Measurements from ENCODE around the gene VSX1. TPM values are rescaled to one million over a fixed set of nuclear protein-coding genes. Genes with fewer than 3 reads are reported as not detected.

Gene VSX1
- polyA plus RNA-seq, 1 donor (not counting 4 experiments of a cell fraction or from before 2014, with no cell fraction given), result not detected

GRCh38 chr20:25120457-25120856 is 38.5 kb upstream of the VSX1 start:
- H3K79me2 ChIP-seq (ENCODE audit: control insufficient read depth, insufficient read depth, low read length), result no peaks in the 10 kb centered on the region
- DNase-seq (ENCODE audit: low read depth, low spot score) (no peak), FAIRE-seq (no peak)
- H3K36me3 ChIP-seq (ENCODE audit: control insufficient read depth in 2 of 2, extremely low read depth in 1 of 2, insufficient read depth in 2 of 2, low read length in 2 of 2), result no peaks in the 10 kb centered on the region
- H2AFZ ChIP-seq (ENCODE audit: control insufficient read depth, low read length), result no peak overlapping the region
- no peak overlapping the region for H3K9ac ChIP-seq (ENCODE audit: control insufficient read depth, extremely low read depth, insufficient read depth, low read length)
- H3K9me3 ChIP-seq (ENCODE audit: control insufficient read depth, low read depth, low read length), result no peaks in the 10 kb centered on the region
- H3K27me3 ChIP-seq (ENCODE audit: control insufficient read depth, extremely low read depth, insufficient read depth, low read length), result peaks cover 14% of the 10 kb centered on the region
- no peaks in the 10 kb centered on the region for H4K20me1 ChIP-seq (ENCODE audit: control insufficient read depth, extremely low read depth, insufficient read depth, low read length)
- H3K27ac ChIP-seq (ENCODE audit: control insufficient read depth, insufficient read depth, low read length), result no peak overlapping the region
- no peak overlapping the region for H3K4me2 ChIP-seq (ENCODE audit: control insufficient read depth, extremely low read depth, insufficient read depth, low read depth, low read length)
- no peaks in the 10 kb centered on the region for H3K9me1 ChIP-seq (ENCODE audit: control insufficient read depth, extremely low read depth, insufficient read depth, low read length)
- no peak overlapping the region for H3K4me3 ChIP-seq (ENCODE audit: control insufficient read depth in 2 of 3, extremely low read depth in 1 of 3, insufficient read depth in 2 of 3, low read depth in 1 of 3, low read length in 3 of 3)
- H3K4me1 ChIP-seq (ENCODE audit: control insufficient read depth, extremely low read depth, insufficient read depth, low read length), result no peaks in the 10 kb centered on the region
- no peak for TF ChIP-seq EZH2 (IDR thresholded peaks at IDR 0.05; ENCODE audit: low read length)
- TF ChIP-seq CTCF (optimal IDR thresholded peaks at IDR 0.05 in 1 of 3, IDR thresholded peaks at IDR 0.05 in 1 of 3, conservative IDR thresholded peaks at IDR 0.05 in 1 of 3; ENCODE audit: extremely low read depth in 1 of 3, insufficient read depth in 2 of 3, low read length in 3 of 3), result no peak
- dilution Hi-C loops (cut with MboI; ENCODE audit: extremely low pct_ligation_motif_present, low sequenced_read_pairs), result no loop called here

GRCh38 chr20:25118529-25118928 is 36.6 kb upstream of the VSX1 start:
- FAIRE-seq (no peak), DNase-seq (ENCODE audit: low read depth, low spot score) (no peak)
- Histone ChIP-seq H3K4me2 (ENCODE audit: control insufficient read depth, extremely low read depth, insufficient read depth, low read depth, low read length) (no peak overlapping the region), H3K27me3 (ENCODE audit: control insufficient read depth, extremely low read depth, insufficient read depth, low read length) (peaks cover 14% of the 10 kb centered on the region), H3K27ac (ENCODE audit: control insufficient read depth, insufficient read depth, low read length) (no peak overlapping the region), H3K9me3 (ENCODE audit: control insufficient read depth, low read depth, low read length) (no peaks in the 10 kb centered on the region), H3K4me1 (ENCODE audit: control insufficient read depth, extremely low read depth, insufficient read depth, low read length) (no peaks in the 10 kb centered on the region), H3K9me1 (ENCODE audit: control insufficient read depth, extremely low read depth, insufficient read depth, low read length) (no peaks in the 10 kb centered on the region), H3K4me3 (ENCODE audit: control insufficient read depth in 2 of 3, extremely low read depth in 1 of 3, insufficient read depth in 2 of 3, low read depth in 1 of 3, low read length in 3 of 3) (no peak overlapping the region), H2AFZ (ENCODE audit: control insufficient read depth, low read length) (no peak overlapping the region), H4K20me1 (ENCODE audit: control insufficient read depth, extremely low read depth, insufficient read depth, low read length) (no peaks in the 10 kb centered on the region), H3K79me2 (ENCODE audit: control insufficient read depth, insufficient read depth, low read length) (no peaks in the 10 kb centered on the region), H3K36me3 (ENCODE audit: control insufficient read depth in 2 of 2, extremely low read depth in 1 of 2, insufficient read depth in 2 of 2, low read length in 2 of 2) (no peaks in the 10 kb centered on the region), H3K9ac (ENCODE audit: control insufficient read depth, extremely low read depth, insufficient read depth, low read length) (no peak overlapping the region)
- TF ChIP-seq CTCF (optimal IDR thresholded peaks at IDR 0.05 in 1 of 3, IDR thresholded peaks at IDR 0.05 in 1 of 3, conservative IDR thresholded peaks at IDR 0.05 in 1 of 3; ENCODE audit: extremely low read depth in 1 of 3, insufficient read depth in 2 of 3, low read length in 3 of 3) (no peak), EZH2 (IDR thresholded peaks at IDR 0.05; ENCODE audit: low read length) (no peak)
- dilution Hi-C loops (cut with MboI; ENCODE audit: extremely low pct_ligation_motif_present, low sequenced_read_pairs), result no loop called here
